WTC11 (cell line): ENCODE measurements around the gene UBL4A.

Experiments
- ATF3 ChIP-seq: sonication (generic); formaldehyde crosslinking; conservative IDR thresholded peaks from 2 replicates; pipeline ENCODE4 v1.8.1; 2022; ENCODE audit warnings: mild to moderate bottlenecking, missing genetic modification reagents
- CTCF ChIP-seq: fragments of 200-600 bp; IDR thresholded peaks from 2 replicates; pipeline ENCODE4 v1.8.0; 2022; ENCODE audit warnings: antibody characterized with exemption
- GABPB1 ChIP-seq: sonication (generic); formaldehyde crosslinking; IDR thresholded peaks from 2 replicates; pipeline ENCODE4 v1.8.1; 2023; ENCODE audit warnings: mild to moderate bottlenecking, missing genetic modification reagents
- JUN ChIP-seq: sonication (generic); formaldehyde crosslinking; IDR thresholded peaks from 2 replicates; pipeline ENCODE4 v1.8.0; 2023; ENCODE audit warnings: mild to moderate bottlenecking, missing genetic modification reagents

- TF ChIP-seq CTCF (no peak), GABPB1 (CRISPR knock-in tag) (no peak), JUN (no peak), ATF3 (CRISPR knock-in tag) (no peak)
Measured at GRCh38 chrX:154517101-154517781, 30.8 kb upstream of the UBL4A start.
